HG02852 (cell line): ENCODE results near the gene NLGN3.
"Not testable (repeated sequence)": the region's sequence is repeated elsewhere in the genome, so short reads cannot be mapped to it uniquely, and the experiment has no call there.

Source experiments
- ATAC-seq: cut with Tn5 transposase; IDR thresholded peaks from one replicate; pipeline ENCODE4 v1.9.1; 2021; ENCODE audit warnings: mild to moderate bottlenecking, moderate library complexity; ENCODE audit not compliant: unreplicated experiment

The NLGN3 gene

GRCh38 chrX:71168134-71168533 lies 23.5 kb downstream of the NLGN3 start:
- no peak for ATAC-seq

GRCh38 chrX:71169586-71169985 lies 24.9 kb downstream of the NLGN3 start:
- ATAC-seq = no peak

GRCh38 chrX:71170660-71171059 lies 26.0 kb downstream of the NLGN3 start:
- no peak for ATAC-seq

DNA sequence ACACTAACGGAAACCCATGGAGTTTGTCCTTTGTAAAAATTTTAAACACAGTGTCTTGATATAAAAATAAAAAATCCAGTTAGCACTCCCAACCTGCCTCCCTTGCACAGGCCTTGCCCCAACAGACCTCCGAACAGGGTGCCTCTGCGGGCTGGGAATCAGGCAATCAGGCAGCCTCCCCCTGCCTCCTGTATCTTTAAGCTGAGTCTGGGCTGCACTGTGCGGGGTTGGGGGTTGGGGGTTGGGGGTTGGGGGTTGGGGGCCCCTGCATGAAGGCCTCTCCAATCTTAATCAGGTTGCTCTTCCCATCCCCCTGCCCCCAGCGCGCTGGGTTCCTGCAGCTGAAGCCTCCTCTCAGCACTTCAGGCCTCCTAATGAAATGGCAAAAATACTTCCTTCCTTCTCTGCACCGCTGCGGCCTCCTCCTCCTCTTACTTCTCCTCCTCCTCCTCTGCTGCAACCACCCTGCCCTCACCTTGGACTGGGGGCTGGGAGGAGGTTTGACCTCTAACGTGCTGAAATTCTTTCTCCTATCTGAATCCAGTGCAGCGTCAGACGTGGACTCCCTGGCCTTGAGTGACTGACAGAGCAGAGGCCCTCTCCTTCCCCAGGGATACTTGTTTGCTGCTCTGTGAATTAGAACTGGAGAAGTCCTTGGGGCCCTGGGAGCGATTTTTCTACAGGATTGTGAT lies 26.6 kb downstream of the NLGN3 start:
- no peak for ATAC-seq

GRCh38 chrX:71173440-71173839 lies 28.8 kb downstream of the NLGN3 start:
- no peak for ATAC-seq

- ATAC-seq = no peak
Observed at GRCh38 chrX:71174795-71175194, 30.2 kb downstream of the NLGN3 start.

DNA sequence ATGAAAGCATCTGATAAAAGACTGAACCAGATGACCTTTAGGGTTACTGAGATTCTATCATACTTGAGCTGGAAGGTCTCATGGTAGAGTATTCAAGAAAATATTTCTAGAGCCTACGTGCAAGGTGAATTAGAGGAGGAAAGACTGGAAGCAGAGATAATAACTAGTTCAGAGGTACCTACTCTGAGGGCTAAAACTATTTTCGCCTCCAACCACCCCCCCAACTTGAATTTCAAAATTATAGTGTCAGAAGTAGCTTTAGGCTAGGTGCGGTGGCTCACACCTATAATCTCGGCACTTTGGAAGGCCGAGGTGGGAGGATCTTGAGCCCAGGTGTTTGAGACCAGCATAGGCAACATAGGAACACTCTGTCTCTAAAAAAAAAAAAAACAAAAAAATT lies 30.9 kb downstream of the NLGN3 start:
- ATAC-seq = no peak

DNA sequence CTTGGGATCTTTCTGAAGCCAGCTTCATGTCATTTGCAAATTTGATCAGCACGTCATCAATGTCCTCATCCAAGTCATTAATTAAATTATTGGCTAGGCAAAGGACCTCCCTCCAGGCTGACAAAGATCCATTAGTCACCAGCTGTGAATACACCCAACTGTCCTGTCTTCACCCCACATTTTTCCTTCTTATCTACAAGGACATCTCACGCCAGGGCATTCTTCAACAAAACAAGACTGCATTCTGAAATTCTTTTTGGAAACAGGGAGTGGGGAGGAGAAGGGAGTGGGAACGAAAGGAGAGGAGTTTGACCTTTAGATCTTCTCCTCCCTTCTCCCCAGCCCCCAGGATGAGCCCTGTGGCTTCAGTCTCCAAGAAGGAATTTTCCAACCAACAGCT lies 32.7 kb downstream of the NLGN3 start:
- no peak for ATAC-seq

GRCh38 chrX:71178908-71179307 lies 34.3 kb downstream of the NLGN3 start:
- no peak for ATAC-seq

- ATAC-seq = not testable (repeated sequence)
Observed at GRCh38 chrX:71180579-71181265, 36.1 kb downstream of the NLGN3 start.

DNA sequence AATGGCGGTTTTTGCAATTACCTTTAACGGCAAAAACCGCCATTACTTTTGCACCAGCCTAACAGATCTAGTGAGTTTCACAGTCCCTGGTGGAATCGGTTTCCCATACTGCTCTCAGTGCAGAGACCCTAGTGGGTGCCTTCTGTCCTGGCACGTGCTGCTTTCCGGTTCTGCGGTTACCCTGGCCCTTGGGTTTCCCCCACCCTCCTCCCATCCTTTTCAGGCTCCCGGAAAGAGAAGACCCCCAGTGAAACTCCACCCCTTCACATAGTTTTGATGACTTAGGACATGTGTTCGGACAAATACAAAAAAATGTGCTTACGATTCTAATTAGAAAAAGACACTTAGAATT lies 36.9 kb downstream of the NLGN3 start:
- peak; percentile 40 for ATAC-seq

- ATAC-seq = peak; percentile 83
Observed at GRCh38 chrX:71181910-71182799, 37.5 kb downstream of the NLGN3 start.

DNA sequence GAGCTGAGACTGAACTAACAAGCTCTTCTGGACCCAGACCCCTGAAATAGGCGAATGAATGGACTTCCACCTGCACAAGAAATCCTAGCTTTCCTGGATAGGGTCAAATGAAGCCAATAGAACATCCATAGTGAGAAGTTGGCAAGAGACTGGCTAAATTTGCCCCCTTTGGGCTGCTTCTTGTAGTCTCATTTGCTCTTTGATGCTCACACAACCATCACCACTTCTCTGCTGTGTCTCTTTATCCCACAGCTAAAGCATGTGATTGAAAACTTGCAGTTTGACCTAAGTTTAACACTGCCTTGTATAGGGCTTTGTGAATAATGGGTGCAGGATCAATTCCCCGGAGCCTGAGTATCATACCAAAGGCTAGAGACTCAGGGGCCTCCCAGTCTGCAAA lies 38.2 kb downstream of the NLGN3 start:
- no peak for ATAC-seq

- no peak for ATAC-seq
Observed at GRCh38 chrX:71183341-71183740, 38.7 kb downstream of the NLGN3 start.

- ATAC-seq = no peak
Observed at GRCh38 chrX:71184092-71184491, 39.5 kb downstream of the NLGN3 start.

- ATAC-seq = no peak
Observed at GRCh38 chrX:71184803-71185495, 40.3 kb downstream of the NLGN3 start.

- no peak for ATAC-seq
Observed at GRCh38 chrX:71191248-71191647, 46.6 kb downstream of the NLGN3 start.

DNA sequence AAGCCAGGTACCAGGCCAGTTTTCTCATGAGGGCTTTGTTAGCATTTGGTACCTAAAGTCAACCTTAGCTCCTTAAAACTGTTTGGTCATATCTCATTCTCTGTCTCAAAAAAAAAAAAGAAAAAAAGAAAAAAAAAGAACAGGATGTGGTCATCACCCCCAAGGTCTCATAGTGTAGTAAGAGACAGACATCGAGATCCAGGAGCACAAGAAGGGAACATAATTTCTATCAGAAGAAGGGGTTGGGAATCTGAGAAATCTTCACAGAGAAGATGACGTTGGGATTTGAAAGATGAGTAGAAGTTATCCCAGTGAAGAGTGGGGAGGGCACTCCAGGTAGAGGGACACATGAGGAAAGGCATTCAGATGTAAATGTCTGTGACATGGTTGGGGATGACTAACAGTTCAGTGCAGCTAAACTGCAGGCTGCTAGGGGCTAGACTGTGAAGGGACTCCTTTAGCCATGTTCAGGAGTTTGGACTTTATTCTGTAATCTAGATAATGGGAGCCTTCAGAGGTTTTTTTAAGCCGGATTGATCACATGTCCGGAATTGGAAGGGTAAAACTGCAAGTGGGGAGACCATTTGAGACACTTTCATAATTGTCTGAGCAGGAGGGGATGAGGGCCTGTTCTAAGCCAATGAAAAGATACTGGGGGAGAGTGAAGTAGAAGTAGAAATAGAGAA lies 51.5 kb downstream of the NLGN3 start:
- peak; percentile 44 for ATAC-seq

- ATAC-seq = no peak
Observed at GRCh38 chrX:71198066-71198465, 53.4 kb downstream of the NLGN3 start.

DNA sequence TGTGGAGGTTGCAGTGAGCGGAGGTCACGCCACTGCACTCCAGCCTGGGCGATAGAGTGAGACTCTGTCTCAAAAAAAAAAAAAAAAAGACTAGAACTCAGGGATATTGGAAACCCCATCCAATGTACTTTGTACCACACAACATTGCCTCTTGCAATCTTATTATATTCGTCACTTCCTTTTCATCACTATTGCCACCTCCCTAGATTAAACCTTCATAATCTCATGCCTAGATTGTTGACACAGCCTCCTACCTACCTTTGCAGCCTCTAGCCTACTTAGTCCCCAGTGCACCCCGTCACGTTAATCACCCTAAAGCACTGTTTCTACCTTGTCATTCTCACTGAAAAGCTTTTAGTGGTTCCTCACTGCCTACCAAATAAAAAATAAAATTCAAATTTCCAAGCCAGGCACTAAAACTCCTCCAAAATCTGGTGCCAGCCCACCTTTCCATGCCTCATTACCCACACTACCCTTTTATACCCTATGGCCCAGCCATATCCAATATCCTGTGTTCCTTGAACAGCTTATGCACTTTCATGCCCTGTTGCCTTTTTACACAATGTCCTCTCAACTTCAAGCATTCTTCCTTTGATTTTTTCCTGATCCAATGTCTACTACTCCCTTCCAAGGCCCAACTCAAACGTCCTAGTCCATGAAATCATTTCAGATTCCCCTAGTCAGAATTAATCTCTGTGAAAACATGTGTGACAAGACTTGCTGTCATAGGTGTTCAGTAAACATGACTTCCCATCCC lies 54.8 kb downstream of the NLGN3 start:
- ATAC-seq = no peak
